Kidney (tissue), 14 donors: ENCODE results near the gene WDR64. TPM values are rescaled to one million over a fixed set of nuclear protein-coding genes. Genes with fewer than 3 reads are reported as not detected.

Experiments
- DNase-seq, 5 donors: peaks; one replicate each; pipeline ENCODE4 v3.0.0-alpha.2; 2013 to 2020
- FAIRE-seq: peaks from 2 replicates; lab custom pipeline; 2012; peaks lifted over from hg19 to GRCh38; lab: Jason Lieb, UNC
- H3K27ac ChIP-seq, 2 donors: one replicate each; pipeline ENCODE4 v1.7.0; 2013; ENCODE audit warnings: low read depth in 2 of 2, low read length in 2 of 2, inconsistent platforms in 1 of 2
- H3K27me3 ChIP-seq: one replicate; pipeline ENCODE4 v1.7.1; 2013; ENCODE audit warnings: low read length, inconsistent platforms; ENCODE audit not compliant: control insufficient read depth, insufficient read depth
- H3K36me3 ChIP-seq, 3 donors: one replicate each; pipeline versions ENCODE4 v1.7.0 to v1.7.1; 2013; ENCODE audit warnings: low read length in 3 of 3, control low read depth in 1 of 3, inconsistent platforms in 1 of 3; ENCODE audit not compliant: insufficient read depth in 3 of 3, control insufficient read depth in 2 of 3
- H3K4me1 ChIP-seq, 3 donors: one replicate each; pipeline versions ENCODE4 v1.7.0 to v1.7.1; 2013; ENCODE audit warnings: low read length in 3 of 3, inconsistent platforms in 1 of 3, low read depth in 1 of 3; ENCODE audit not compliant: control insufficient read depth in 2 of 3, insufficient read depth in 2 of 3
- H3K4me3 ChIP-seq, 3 donors: one replicate each; pipeline versions ENCODE4 v1.7.0 to v1.8.1; 2013; ENCODE audit warnings: low read length in 3 of 3, control low read depth in 1 of 3, inconsistent platforms in 1 of 3
- H3K9ac ChIP-seq, 3 donors: one replicate each; pipeline versions ENCODE4 v1.7.0 to v1.7.1; 2013; ENCODE audit warnings: low read length in 3 of 3, control low read depth in 1 of 3, inconsistent platforms in 1 of 3
- H3K9me3 ChIP-seq, 3 donors: one replicate each; pipeline versions ENCODE4 v1.7.0 to v1.7.1; 2013; ENCODE audit warnings: low read length in 3 of 3, control low read depth in 1 of 3, inconsistent platforms in 1 of 3; ENCODE audit not compliant: control insufficient read depth in 2 of 3, insufficient read depth in 1 of 3
- intact Hi-C: fragments of 100-400 bp; cut with DNase I; formaldehyde crosslinking; loops from one replicate; pipeline ENCODE4 v1.11.1; 2022
- polyA plus RNA-seq: library from polyadenylated mRNA; stranded (reverse); fragments of 350-450 nt; fragmentation: Illumina TruSeq; extraction: RNeasy Lipid Tissue Mini Kit (QIAGEN cat#74804); gene quantifications from one replicate; pipeline ENCODE4 v1.2.3, GENCODE V29; 2014; ENCODE audit warnings: low read depth, low replicate concordance; ENCODE audit not compliant: insufficient read depth
- total RNA-seq: library from RNA; stranded (reverse); fragmentation: NEBNext Ultra II Directional; extraction: Animal tissue kit (Norgen Biotek cat#: 25700); gene quantifications from one replicate; pipeline ENCODE4 v1.2.1, GENCODE V29; 2021
- TF ChIP-seq, protein P1 (sequence below): IDR thresholded peaks from 3 replicates; pipeline ENCODE4 v1.5.1; 2012; ENCODE audit warnings: mild to moderate bottlenecking, moderate library complexity, borderline replicate concordance; ENCODE audit not compliant: insufficient read depth; ENCODE audit errors: extremely low read depth
- donor health status: control.
- donor health status: control.
- donor health status: control.
- donor health status: control.
- donor health status: control.
- donor health status: DM: yes; HTN: yes; CAD: no.
- donor health status: Normal renal cell carcinoma (clear cell type).

WDR64 gene
- total and polyA plus RNA-seq, 2 donors from 2014 or later, result not detected

DNA sequence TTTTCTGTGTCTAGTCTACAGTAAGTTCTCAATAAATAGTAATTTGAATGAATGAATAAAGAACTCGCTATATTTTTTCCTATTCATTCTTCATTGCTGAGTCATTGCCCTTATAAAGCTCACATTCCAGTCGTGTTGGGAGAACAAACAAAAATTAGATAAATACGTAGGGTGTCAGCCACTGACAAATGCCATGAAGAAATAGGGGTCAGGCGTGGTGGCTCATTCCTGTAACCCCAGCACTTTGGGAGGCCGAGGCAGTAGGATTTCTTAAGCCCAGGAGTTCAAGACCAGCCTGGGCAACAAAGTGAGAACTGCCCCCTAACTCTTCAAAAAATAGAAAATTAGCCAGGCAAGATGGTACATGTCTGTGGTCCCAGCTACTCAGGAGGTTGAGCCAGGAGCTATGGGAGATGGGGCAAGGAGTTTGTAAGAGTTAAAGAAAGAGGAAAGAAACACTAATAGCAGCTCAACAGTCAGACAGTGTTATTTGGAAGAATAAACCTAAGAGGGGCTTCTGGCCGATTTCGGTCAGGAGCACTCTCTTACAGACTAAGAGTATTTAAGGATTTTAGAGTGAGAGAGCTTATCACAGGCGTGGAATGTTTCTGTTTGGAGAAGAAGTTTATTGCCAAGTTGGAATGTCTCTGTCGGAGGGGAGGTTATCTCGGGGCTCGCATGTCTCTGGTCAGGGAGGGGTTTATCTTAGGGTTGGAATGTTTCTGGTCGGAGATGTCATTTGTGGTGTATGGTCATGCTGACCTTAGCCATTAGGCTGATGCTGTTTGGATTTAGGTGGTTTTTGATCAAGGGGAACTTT lies 10.1 kb upstream of the WDR64 start:
- FAIRE-seq (no peak), DNase-seq (no peak)
- Histone ChIP-seq H3K4me1 (peaks cover 0 to 3% (median 0%) of the 10 kb centered on the region in 3 donors), H3K27me3 (no peaks in the 10 kb centered on the region), H3K27ac (no peak overlapping the region), H3K36me3 (no peaks in the 10 kb centered on the region), H3K4me3 (no peak overlapping the region), H3K9ac (no peak overlapping the region), H3K9me3 (no peaks in the 10 kb centered on the region)
- intact Hi-C loops, result no loop called here
- TF ChIP-seq, protein P1, sequence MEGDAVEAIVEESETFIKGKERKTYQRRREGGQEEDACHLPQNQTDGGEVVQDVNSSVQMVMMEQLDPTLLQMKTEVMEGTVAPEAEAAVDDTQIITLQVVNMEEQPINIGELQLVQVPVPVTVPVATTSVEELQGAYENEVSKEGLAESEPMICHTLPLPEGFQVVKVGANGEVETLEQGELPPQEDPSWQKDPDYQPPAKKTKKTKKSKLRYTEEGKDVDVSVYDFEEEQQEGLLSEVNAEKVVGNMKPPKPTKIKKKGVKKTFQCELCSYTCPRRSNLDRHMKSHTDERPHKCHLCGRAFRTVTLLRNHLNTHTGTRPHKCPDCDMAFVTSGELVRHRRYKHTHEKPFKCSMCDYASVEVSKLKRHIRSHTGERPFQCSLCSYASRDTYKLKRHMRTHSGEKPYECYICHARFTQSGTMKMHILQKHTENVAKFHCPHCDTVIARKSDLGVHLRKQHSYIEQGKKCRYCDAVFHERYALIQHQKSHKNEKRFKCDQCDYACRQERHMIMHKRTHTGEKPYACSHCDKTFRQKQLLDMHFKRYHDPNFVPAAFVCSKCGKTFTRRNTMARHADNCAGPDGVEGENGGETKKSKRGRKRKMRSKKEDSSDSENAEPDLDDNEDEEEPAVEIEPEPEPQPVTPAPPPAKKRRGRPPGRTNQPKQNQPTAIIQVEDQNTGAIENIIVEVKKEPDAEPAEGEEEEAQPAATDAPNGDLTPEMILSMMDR, result no peak

- TF ChIP-seq, protein P1, result no peak
- FAIRE-seq (no peak), DNase-seq (no peak)
- intact Hi-C loops, result no loop called here
- Histone ChIP-seq H3K4me1 (no peaks in the 10 kb centered on the region), H3K9ac (no peak overlapping the region), H3K4me3 (no peak overlapping the region), H3K36me3 (no peaks in the 10 kb centered on the region), H3K27ac (no peak overlapping the region), H3K9me3 (no peaks in the 10 kb centered on the region), H3K27me3 (no peaks in the 10 kb centered on the region)
These were observed 9.5 kb upstream of the WDR64 start for GRCh38 chr1:241642593-241642944.

GRCh38 chr1:241644259-241644658 lies 7.8 kb upstream of the WDR64 start:
- no peak overlapping the region for H3K4me3 ChIP-seq
- FAIRE-seq (no peak), DNase-seq (no peak)
- no peak overlapping the region for H3K9ac ChIP-seq
- no peak overlapping the region for H3K27ac ChIP-seq
- intact Hi-C loops, result no loop called here
- H3K27me3 ChIP-seq, result no peaks in the 10 kb centered on the region
- H3K36me3 ChIP-seq, result no peaks in the 10 kb centered on the region
- TF ChIP-seq, protein P1, result no peak
- H3K9me3 ChIP-seq, result no peaks in the 10 kb centered on the region
- H3K4me1 ChIP-seq, result no peaks in the 10 kb centered on the region
